ENCODE data around the gene PATJ. TPM values are rescaled to one million over a fixed set of nuclear protein-coding genes. Genes with fewer than 3 reads are reported as not detected.
"Not testable (repeated sequence)": the region's sequence is repeated elsewhere in the genome, so short reads cannot be mapped to it uniquely, and the experiment has no call there.

PATJ gene
- total RNA-seq, 8 experiments from 2014 or later = 2.7 to 173 (median 22.4) TPM

DNA sequence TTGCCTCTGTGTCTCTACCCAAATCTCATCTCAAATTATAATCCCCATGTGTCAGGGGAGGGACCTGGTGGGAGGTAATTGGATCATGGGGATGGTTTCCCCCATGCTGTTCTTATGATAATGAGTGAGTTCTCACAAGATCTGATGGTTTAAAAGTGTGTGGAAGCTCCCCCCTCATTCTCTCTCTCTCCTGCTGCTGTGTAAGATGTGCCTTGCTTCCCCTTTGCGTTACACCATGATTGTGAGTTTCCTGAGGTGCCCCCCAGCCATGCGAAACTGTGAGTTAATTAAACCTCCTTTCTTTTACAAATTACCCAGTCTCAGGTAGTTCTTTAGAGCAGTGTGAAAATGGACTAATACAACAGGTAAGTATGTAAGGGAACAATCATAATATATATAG, 102.4 kb downstream of the PATJ start:
- ATAC-seq (replicated peaks in 6 of 8); H3K4me3 ChIP-seq; H3K27ac ChIP-seq; in situ Hi-C loops (cut with MboI; ENCODE audit: low pct_unique_long_range_greater_than_20kb in 2 of 9, low sequenced_read_pairs in 9 of 9, unreplicated experiment in 9 of 9): not testable (repeated sequence)
- WGBS, 10 experiments = 34 to 100% (median 97%) methylated on average over 1 to 2 of the region's 2 CpGs; no CpG with 5 or more reads in 4 of the 10 experiments
- H3K4me1 ChIP-seq (replicated peaks in 1 of 2) = peaks cover 0 to 14% of the 10 kb centered on the region in 2 donors

DNA sequence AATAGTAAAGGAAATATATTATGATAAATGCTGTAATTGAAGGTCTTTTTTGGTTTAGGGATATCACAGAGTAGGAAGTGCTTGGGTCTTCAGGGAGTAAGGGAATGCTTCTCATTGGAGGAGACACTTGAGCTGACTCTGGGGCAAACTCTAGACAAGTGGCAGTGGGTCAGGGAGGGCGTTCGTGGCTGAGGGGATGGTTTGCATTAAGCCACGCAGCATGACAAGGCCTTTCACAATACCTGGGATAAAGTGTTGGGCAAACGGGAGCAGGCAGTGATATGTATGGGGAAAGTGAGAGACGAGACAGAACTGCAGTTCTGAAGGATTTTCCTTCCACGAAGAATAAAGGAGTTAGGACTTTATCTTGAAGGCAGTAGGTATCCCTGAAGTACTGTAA, 109.0 kb downstream of the PATJ start:
- Histone ChIP-seq H3K4me1 (replicated peaks in 1 of 2) (peaks cover 0 to 10% of the 10 kb centered on the region in 2 donors), H3K4me3 (no peak overlapping the region), H3K27ac (no peak overlapping the region)
- ATAC-seq (replicated peaks in 6 of 8) = no peak
- WGBS, 10 experiments = 11 to 80% (median 60%) methylated on average over 1 to 6 of the region's 6 CpGs; no CpG with 5 or more reads in 1 of the 10 experiments
- in situ Hi-C loops (cut with MboI; ENCODE audit: low pct_unique_long_range_greater_than_20kb in 2 of 9, low sequenced_read_pairs in 9 of 9, unreplicated experiment in 9 of 9) = loop anchor here in 2 of 9 experiments (25.0 kb wide), 2 partner anchors 1864 to 1889 kb away; no protein-coding TSS in a partner anchor

DNA sequence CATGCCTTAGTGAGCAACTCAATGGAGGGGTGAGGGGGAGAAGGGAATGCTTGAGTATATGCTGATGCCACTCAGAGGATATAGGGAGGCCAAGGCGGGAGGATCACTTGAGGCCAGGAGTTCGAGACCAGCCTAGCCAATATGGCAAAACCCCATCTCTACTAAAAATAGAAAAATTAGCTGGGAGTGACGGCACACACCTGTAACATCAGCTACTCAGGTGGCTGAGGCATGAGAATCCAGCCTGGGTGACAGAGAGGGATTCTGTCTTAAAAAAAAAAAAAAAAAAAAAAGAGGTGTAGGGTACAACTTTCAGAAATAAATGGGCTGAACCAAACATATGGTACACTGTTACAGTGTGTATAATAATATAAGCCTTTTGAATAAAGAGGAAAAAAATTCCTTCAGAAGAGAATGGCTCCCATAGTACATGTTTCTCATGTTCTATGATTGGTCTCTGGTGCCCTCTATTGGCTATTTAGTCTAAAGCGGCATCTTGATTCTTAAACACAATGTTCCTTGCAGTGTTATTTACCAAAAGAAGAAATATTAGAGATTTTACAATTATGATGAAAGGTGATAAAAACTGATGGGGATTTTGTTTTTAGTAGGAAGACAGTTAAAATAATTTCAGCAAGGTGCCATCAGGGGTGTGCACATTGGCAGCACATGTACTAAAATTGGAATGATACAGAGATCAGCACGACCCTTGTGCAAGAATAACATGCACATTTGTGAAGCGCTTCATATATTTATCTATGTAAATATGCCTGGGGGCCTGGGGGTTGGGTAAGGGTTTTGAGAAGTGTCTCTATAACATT, 109.8 kb downstream of the PATJ start:
- H3K27ac ChIP-seq = no peak overlapping the region
- WGBS, 10 experiments = 11 to 76% (median 60%) methylated on average over 2 to 6 of the region's 6 CpGs
- no peak overlapping the region for H3K4me3 ChIP-seq
- peak; percentile 49 to 79 (median 75) for ATAC-seq (replicated peaks in 6 of 8)
- peaks cover 0 to 10% of the 10 kb centered on the region in 2 donors for H3K4me1 ChIP-seq (replicated peaks in 1 of 2)
- in situ Hi-C loops (cut with MboI; ENCODE audit: low pct_unique_long_range_greater_than_20kb in 2 of 9, low sequenced_read_pairs in 9 of 9, unreplicated experiment in 9 of 9) = loop anchor here in 2 of 9 experiments (25.0 kb wide), 2 partner anchors 1865 to 1890 kb away; no protein-coding TSS in a partner anchor

DNA sequence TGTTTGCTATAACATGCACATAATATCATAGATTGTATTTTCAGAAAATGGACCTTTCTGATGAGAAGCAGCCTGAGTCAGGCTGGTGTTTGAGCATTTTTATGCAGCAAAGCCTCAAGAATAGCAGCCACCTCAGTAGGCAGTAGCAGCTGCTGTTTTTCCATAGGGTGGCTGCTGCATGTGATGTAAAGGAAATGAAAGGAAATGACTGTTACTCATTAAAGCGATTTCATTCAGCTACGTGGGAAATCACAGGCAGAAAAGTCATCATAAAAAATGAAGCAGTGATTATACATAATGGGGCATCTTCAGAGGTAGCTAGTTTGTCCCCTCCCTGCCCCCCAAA, 110.4 kb downstream of the PATJ start:
- in situ Hi-C loops (cut with MboI; ENCODE audit: low pct_unique_long_range_greater_than_20kb in 2 of 9, low sequenced_read_pairs in 9 of 9, unreplicated experiment in 9 of 9) = loop anchor here in 2 of 9 experiments (25.0 kb wide), 2 partner anchors 1865 to 1890 kb away; no protein-coding TSS in a partner anchor
- H3K27ac ChIP-seq = no peak overlapping the region
- 0 to 100% (median 49%) methylated on average over 1 to 2 of the region's 2 CpGs; no CpG with 5 or more reads in 3 of the 10 experiments for WGBS, 10 experiments
- H3K4me3 ChIP-seq = no peak overlapping the region
- ATAC-seq (replicated peaks in 6 of 8) = peak in 4 of 8 experiments; percentile 24 to 91 (median 54)
- peaks cover 0 to 10% of the 10 kb centered on the region in 2 donors for H3K4me1 ChIP-seq (replicated peaks in 1 of 2)

DNA sequence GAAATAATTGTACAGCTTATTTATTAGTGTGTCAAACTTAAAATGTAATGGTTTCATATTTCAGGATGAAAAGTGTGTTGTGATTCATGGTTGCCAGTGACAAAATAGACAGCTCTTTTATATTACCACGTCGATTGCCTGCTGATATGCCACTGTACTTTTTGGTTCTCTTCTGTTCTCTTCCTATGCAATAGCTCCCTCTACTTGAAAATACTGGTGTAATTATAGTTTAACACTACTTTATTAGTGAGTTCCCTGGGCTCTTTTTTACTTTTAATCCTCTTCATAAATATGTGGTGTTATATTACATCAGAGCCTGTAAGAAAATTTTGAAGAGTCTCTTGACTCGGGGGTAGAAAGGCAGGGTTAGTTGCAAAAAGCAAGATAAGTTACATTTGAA, 111.3 kb downstream of the PATJ start:
- in situ Hi-C loops (cut with MboI; ENCODE audit: low pct_unique_long_range_greater_than_20kb in 2 of 9, low sequenced_read_pairs in 9 of 9, unreplicated experiment in 9 of 9) = loop anchor here in 2 of 9 experiments (25.0 kb wide), 2 partner anchors 1866 to 1891 kb away; no protein-coding TSS in a partner anchor
- H3K27ac ChIP-seq = no peak overlapping the region
- H3K4me1 ChIP-seq (replicated peaks in 1 of 2) = peaks cover 0 to 10% of the 10 kb centered on the region in 2 donors
- peak in 4 of 8 experiments; percentile 28 to 67 (median 47) for ATAC-seq (replicated peaks in 6 of 8)
- 5 to 92% (median 50%) methylated on average over 2 to 3 of the region's 3 CpGs for WGBS, 10 experiments
- H3K4me3 ChIP-seq = no peak overlapping the region

GRCh38 chr1:61864489-61864888, 122.2 kb downstream of the PATJ start:
- 35 to 100% (median 78%) methylated on average over 1 to 7 of the region's 7 CpGs for WGBS, 10 experiments
- in situ Hi-C loops (cut with MboI; ENCODE audit: low pct_unique_long_range_greater_than_20kb in 2 of 9, low sequenced_read_pairs in 9 of 9, unreplicated experiment in 9 of 9) = loop anchor here in 2 of 9 experiments (25.0 kb wide), 2 partner anchors 1877 to 1902 kb away; no protein-coding TSS in a partner anchor
- peak in 3 of 8 experiments; percentile 12 to 66 (median 56) for ATAC-seq (replicated peaks in 6 of 8)
- H3K27ac ChIP-seq = no peak overlapping the region
- no peak overlapping the region for H3K4me3 ChIP-seq
- H3K4me1 ChIP-seq (replicated peaks in 1 of 2) = peaks cover 0 to 4% of the 10 kb centered on the region in 2 donors

GRCh38 chr1:61865646-61866220, 123.5 kb downstream of the PATJ start:
- Histone ChIP-seq H3K27ac (no peak overlapping the region), H3K4me1 (replicated peaks in 1 of 2) (peaks cover 0 to 4% of the 10 kb centered on the region in 2 donors), H3K4me3 (no peak overlapping the region)
- WGBS, 10 experiments = 34 to 100% (median 93%) methylated on average over 1 to 4 of the region's 4 CpGs
- in situ Hi-C loops (cut with MboI; ENCODE audit: low pct_unique_long_range_greater_than_20kb in 2 of 9, low sequenced_read_pairs in 9 of 9, unreplicated experiment in 9 of 9) = loop anchor here in 2 of 9 experiments (25.0 kb wide), 2 partner anchors 1878 to 1903 kb away; no protein-coding TSS in a partner anchor
- no peak for ATAC-seq (replicated peaks in 6 of 8)

GRCh38 chr1:61869691-61870109, 127.4 kb downstream of the PATJ start:
- in situ Hi-C loops (cut with MboI; ENCODE audit: low pct_unique_long_range_greater_than_20kb in 2 of 9, low sequenced_read_pairs in 9 of 9, unreplicated experiment in 9 of 9) = loop anchor here in 2 of 9 experiments (25.0 kb wide), 2 partner anchors 1882 to 1907 kb away; no protein-coding TSS in a partner anchor
- 69 to 91% (median 88%) methylated on average over 6 to 13 of the region's 14 CpGs; no CpG with 5 or more reads in 5 of the 10 experiments for WGBS, 10 experiments
- H3K27ac ChIP-seq = no peak overlapping the region
- no peak for ATAC-seq (replicated peaks in 6 of 8)
- no peak overlapping the region for H3K4me3 ChIP-seq
- peaks cover 0 to 4% of the 10 kb centered on the region in 2 donors for H3K4me1 ChIP-seq (replicated peaks in 1 of 2)

DNA sequence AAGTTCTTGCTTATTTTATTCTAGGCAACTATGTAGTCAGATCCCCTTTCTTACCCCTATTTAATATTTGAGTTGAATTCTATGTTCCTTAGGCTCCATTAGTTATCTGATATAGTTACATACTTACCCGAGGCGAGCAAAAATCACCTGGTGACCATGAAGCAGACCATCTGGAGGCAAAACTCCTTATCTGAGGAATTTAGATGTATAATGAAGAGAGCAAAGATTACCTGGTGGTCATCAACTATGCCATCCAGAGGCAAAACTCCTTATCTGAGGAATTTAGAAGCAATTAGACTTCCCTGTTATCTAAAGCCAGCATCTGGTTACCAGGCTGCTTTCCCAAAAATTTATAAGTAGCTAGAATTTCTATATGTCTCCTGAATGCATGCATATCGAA, 129.9 kb downstream of the PATJ start:
- in situ Hi-C loops (cut with MboI; ENCODE audit: low pct_unique_long_range_greater_than_20kb in 2 of 9, low sequenced_read_pairs in 9 of 9, unreplicated experiment in 9 of 9) = loop anchor here in 2 of 9 experiments (25.0 kb wide), 2 partner anchors 1885 to 1910 kb away; no protein-coding TSS in a partner anchor
- Histone ChIP-seq H3K4me1 (replicated peaks in 1 of 2) (no peaks in the 10 kb centered on the region), H3K4me3 (no peak overlapping the region), H3K27ac (no peak overlapping the region)
- ATAC-seq (replicated peaks in 6 of 8) = no peak
- WGBS, 10 experiments = 87 to 100% (median 100%) methylated on average over 1 to 3 of the region's 3 CpGs; no CpG with 5 or more reads in 1 of the 10 experiments

DNA sequence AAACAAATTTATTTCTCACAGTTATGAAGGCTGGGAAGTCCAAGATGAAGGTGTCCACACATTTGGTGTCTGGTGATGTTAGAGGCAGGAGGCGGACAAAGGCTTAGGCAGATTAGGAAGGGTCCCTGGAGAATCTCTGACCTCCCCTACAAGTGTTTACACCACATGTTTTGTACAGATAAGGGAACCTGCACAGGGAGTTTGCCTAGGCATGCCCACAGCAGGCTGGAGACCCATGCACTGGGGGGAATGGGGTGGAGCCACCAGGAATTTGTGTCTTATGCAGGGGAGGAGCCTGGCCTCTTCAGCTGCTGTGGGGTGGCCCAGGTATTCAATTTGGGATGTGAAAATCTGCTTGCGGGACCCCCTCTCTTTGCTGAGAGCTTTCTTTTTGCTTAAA, 131.3 kb downstream of the PATJ start:
- in situ Hi-C loops (cut with MboI; ENCODE audit: low pct_unique_long_range_greater_than_20kb in 2 of 9, low sequenced_read_pairs in 9 of 9, unreplicated experiment in 9 of 9) = loop anchor here in 2 of 9 experiments (25.0 kb wide), 2 partner anchors 1886 to 1911 kb away; no protein-coding TSS in a partner anchor
- ATAC-seq (replicated peaks in 6 of 8) = no peak
- H3K4me3 ChIP-seq = no peak overlapping the region
- WGBS, 10 experiments = 83 to 100% (median 93%) methylated on average over 1 to 2 of the region's 2 CpGs; no CpG with 5 or more reads in 3 of the 10 experiments
- H3K27ac ChIP-seq = no peak overlapping the region
- H3K4me1 ChIP-seq (replicated peaks in 1 of 2) = no peaks in the 10 kb centered on the region

- Histone ChIP-seq H3K4me1 (replicated peaks in 1 of 2) (no peaks in the 10 kb centered on the region), H3K4me3 (no peak overlapping the region), H3K27ac (no peak overlapping the region)
- in situ Hi-C loops (cut with MboI; ENCODE audit: low pct_unique_long_range_greater_than_20kb in 2 of 9, low sequenced_read_pairs in 9 of 9, unreplicated experiment in 9 of 9) = loop anchor here in 2 of 9 experiments (25.0 kb wide), 2 partner anchors 1887 to 1912 kb away; no protein-coding TSS in a partner anchor
- ATAC-seq (replicated peaks in 6 of 8) = no peak
- 80 to 100% (median 100%) methylated on average over 1 of the region's 1 CpG; no CpG with 5 or more reads in 2 of the 10 experiments for WGBS, 10 experiments
These were observed 131.7 kb downstream of the PATJ start for GRCh38 chr1:61873994-61874393.

- H3K4me3 ChIP-seq = no peak overlapping the region
- no peak overlapping the region for H3K27ac ChIP-seq
- no peaks in the 10 kb centered on the region for H3K4me1 ChIP-seq (replicated peaks in 1 of 2)
- in situ Hi-C loops (cut with MboI; ENCODE audit: low pct_unique_long_range_greater_than_20kb in 2 of 9, low sequenced_read_pairs in 9 of 9, unreplicated experiment in 9 of 9) = no loop called here
- 74 to 100% (median 93%) methylated on average over 1 to 2 of the region's 2 CpGs; no CpG with 5 or more reads in 1 of the 10 experiments for WGBS, 10 experiments
- ATAC-seq (replicated peaks in 6 of 8) = no peak
These were observed 132.9 kb downstream of the PATJ start for GRCh38 chr1:61875198-61875597.

Measured in motor neuron (in vitro differentiated cells).